HepG2 (cell line): ENCODE measurements around the gene SLC9A5. TPM values are rescaled to one million over a fixed set of nuclear protein-coding genes. Genes with fewer than 3 reads are reported as not detected.

Source experiments
- AGO1 ChIP-seq: fragments of 200-400 bp; formaldehyde crosslinking; IDR thresholded peaks from 2 replicates; pipeline ENCODE4 v1.6.1; 2017; ENCODE audit warnings: mild to moderate bottlenecking, low read depth, low read length, moderate library complexity; ENCODE audit not compliant: poor library complexity, severe bottlenecking
- ARID3A ChIP-seq: IDR thresholded peaks from 2 replicates; pipeline ENCODE4 v1.6.1; 2012; ENCODE audit warnings: low read depth, low read length, improper control_type of control experiment
- CHD2 ChIP-seq: IDR thresholded peaks from 2 replicates; pipeline ENCODE4 v1.6.1; 2011; ENCODE audit warnings: low read depth, low read length, improper control_type of control experiment
- DRAP1 ChIP-seq: IDR thresholded peaks from 2 replicates; pipeline ENCODE4 v1.6.1; 2016; ENCODE audit warnings: missing genetic modification reagents, missing compliant biosample characterization
- FOXO1 ChIP-seq: sonication (generic); formaldehyde crosslinking; IDR thresholded peaks from 2 replicates; pipeline ENCODE4 v1.4.0; 2020; ENCODE audit warnings: missing genetic modification reagents
- HMG20B ChIP-seq: conservative IDR thresholded peaks from 2 replicates; pipeline ENCODE4 v1.6.1; 2016; ENCODE audit warnings: missing genetic modification reagents, missing compliant biosample characterization
- HOXA3 ChIP-seq: sonication (generic); formaldehyde crosslinking; IDR thresholded peaks from 2 replicates; pipeline ENCODE4 v1.5.0; 2020; ENCODE audit warnings: missing genetic modification reagents
- JUN ChIP-seq: sonication (generic); formaldehyde crosslinking; IDR thresholded peaks from 2 replicates; pipeline ENCODE4 v1.4.0; 2020; ENCODE audit warnings: mild to moderate bottlenecking, missing genetic modification reagents
- NFAT5 ChIP-seq: sonication (generic); formaldehyde crosslinking; IDR thresholded peaks from 2 replicates; pipeline ENCODE4 v1.4.0; 2020; ENCODE audit warnings: missing genetic modification reagents
- SATB2 ChIP-seq: sonication (generic); formaldehyde crosslinking; IDR thresholded peaks from 2 replicates; pipeline ENCODE4 v1.5.0; 2020; ENCODE audit warnings: missing genetic modification reagents
- ZBTB3 ChIP-seq: sonication (generic); formaldehyde crosslinking; IDR thresholded peaks from 2 replicates; pipeline ENCODE4 v1.4.0; 2020; ENCODE audit warnings: low read depth, mild to moderate bottlenecking, moderate library complexity, missing genetic modification reagents, borderline replicate concordance
- ZFP37 ChIP-seq: sonication (generic); formaldehyde crosslinking; IDR thresholded peaks from 2 replicates; pipeline ENCODE4 v1.4.0; 2020; ENCODE audit warnings: missing genetic modification reagents, borderline replicate concordance
- ZFP62 ChIP-seq: sonication (generic); formaldehyde crosslinking; IDR thresholded peaks from 2 replicates; pipeline ENCODE4 v1.4.0; 2020; ENCODE audit warnings: missing genetic modification reagents
- ZNF124 ChIP-seq: sonication (generic); formaldehyde crosslinking; IDR thresholded peaks from 2 replicates; pipeline ENCODE4 v1.4.0; 2020; ENCODE audit warnings: missing genetic modification reagents
- ZNF143 ChIP-seq: sonication (generic); formaldehyde crosslinking; IDR thresholded peaks from 2 replicates; pipeline ENCODE4 v1.4.0; 2020; ENCODE audit warnings: missing genetic modification reagents
- ZNF275 ChIP-seq: sonication (generic); formaldehyde crosslinking; IDR thresholded peaks from 2 replicates; pipeline ENCODE4 v1.8.0; 2022; ENCODE audit warnings: missing genetic modification reagents, mild to moderate bottlenecking, inconsistent platforms, borderline replicate concordance
- ZNF460 ChIP-seq: sonication (generic); formaldehyde crosslinking; IDR thresholded peaks from 2 replicates; pipeline ENCODE4 v1.5.1; 2020; ENCODE audit warnings: missing genetic modification reagents, mild to moderate bottlenecking, borderline replicate concordance
- ZNF605 ChIP-seq: sonication (generic); formaldehyde crosslinking; IDR thresholded peaks from 2 replicates; pipeline ENCODE4 v1.8.0; 2022; ENCODE audit warnings: mild to moderate bottlenecking, missing genetic modification reagents
- ZNF607 ChIP-seq: sonication (generic); formaldehyde crosslinking; IDR thresholded peaks from 2 replicates; pipeline ENCODE4 v1.5.1; 2020; ENCODE audit warnings: missing genetic modification reagents, mild to moderate bottlenecking, borderline replicate concordance
- ZNF720 ChIP-seq: sonication (generic); formaldehyde crosslinking; IDR thresholded peaks from 2 replicates; pipeline ENCODE4 v1.4.0; 2020; ENCODE audit warnings: missing genetic modification reagents
- ZNF878 ChIP-seq: sonication (generic); formaldehyde crosslinking; IDR thresholded peaks from 2 replicates; pipeline ENCODE4 v1.8.1; 2023; ENCODE audit warnings: mild to moderate bottlenecking, missing genetic modification reagents, moderate library complexity
- ZSCAN29 ChIP-seq: sonication (generic); formaldehyde crosslinking; conservative IDR thresholded peaks from 2 replicates; pipeline ENCODE4 v1.4.0; 2020; ENCODE audit warnings: mild to moderate bottlenecking, missing genetic modification reagents
- polyA plus RNA-seq, 8 experiments: library from polyadenylated mRNA; depleted of rRNA in 3 of 8; stranded (reverse) in 7 of 8; unstranded in 1 of 8; fragments of >200 nt; fragmentation: Illumina TruSeq in 4 of 8; extraction: Trizol in 4 of 8; gene quantifications; 2 replicates each; pipeline versions ENCODE4 v1.2.1 to v1.2.3, GENCODE V29; 2011 to 2016; ENCODE audit warnings: low read depth in 4 of 8, missing spikeins in 1 of 8, mixed read lengths in 1 of 8; ENCODE audit not compliant: insufficient read depth in 1 of 8
- total RNA-seq, 5 experiments: library from RNA; depleted of rRNA; stranded (reverse); fragments of >200 nt; fragmentation: Illumina TruSeq; extraction: Trizol; gene quantifications; 2 replicates each; pipeline ENCODE4 v1.2.3, GENCODE V29; 2016; ENCODE audit warnings: low read depth in 1 of 5

Gene SLC9A5
- total and polyA plus RNA-seq, 2 of the 13 experiments (the other 11 are each of a cell fraction or from before 2014, with no cell fraction given), result 0.58 to 1.4 TPM

GRCh38 chr16:67246081-67246755 lies 2.6 kb upstream of the SLC9A5 start (continued):
- peak; percentile 69 for TF ChIP-seq AGO1
- TF ChIP-seq HOXA3, result peak; percentile 95
- no peak for TF ChIP-seq ZNF878 (CRISPR knock-in tag)
- TF ChIP-seq ZNF143 (CRISPR knock-in tag), result 0 out of 2 replicates have a peak, but pooled peaks have one; percentile 51
- no peak for TF ChIP-seq ZSCAN29 (CRISPR knock-in tag)
- TF ChIP-seq FOXO1, result peak; percentile 85
- TF ChIP-seq ARID3A, result no peak
- no peak for TF ChIP-seq JUN (CRISPR knock-in tag)
- peak; percentile 84; the same call in 1 of the 2 replicates for TF ChIP-seq ZNF275
- TF ChIP-seq DRAP1 (CRISPR knock-in tag), result peak; percentile 56; the same call in 1 of the 2 replicates
- TF ChIP-seq ZNF605 (CRISPR knock-in tag), result peak; percentile 95
- no peak for TF ChIP-seq ZFP62 (CRISPR knock-in tag)
- 0 out of 2 replicates have a peak, but pooled peaks have one; percentile 40 for TF ChIP-seq ZFP37 (CRISPR knock-in tag)
- TF ChIP-seq HMG20B (CRISPR knock-in tag), result peak; percentile 77
- TF ChIP-seq ZNF720 (CRISPR knock-in tag), result no peak
- TF ChIP-seq NFAT5 (CRISPR knock-in tag), result 0 out of 2 replicates have a peak, but pooled peaks have one; percentile 39
- peak; percentile 52; the same call in 1 of the 2 replicates for TF ChIP-seq ZNF460
- TF ChIP-seq SATB2, result no peak
- TF ChIP-seq ZBTB3 (CRISPR knock-in tag), result no peak
- no peak for TF ChIP-seq CHD2
- peak; percentile 94 for TF ChIP-seq ZNF124 (CRISPR knock-in tag)
- TF ChIP-seq ZNF607 (CRISPR knock-in tag), result peak; percentile 64; the same call in 1 of the 2 replicates
